GM21381 (cell line): ENCODE data around the gene LIX1.
A peak's percentile ranks its signal among the peaks of the same experiment; 100 is the strongest.
"Not testable (repeated sequence)": the region's sequence is repeated elsewhere in the genome, so short reads cannot be mapped to it uniquely, and the experiment has no call there.

Experiments used
- ATAC-seq: cut with Tn5 transposase; IDR thresholded peaks from one replicate; pipeline ENCODE4 v1.9.1; 2021; ENCODE audit warnings: mild to moderate bottlenecking, moderate library complexity; ENCODE audit not compliant: unreplicated experiment

The LIX1 gene

GRCh38 chr5:97142521-97143254 is at the start of gene LIX1:
Gene LIX1, minus strand, starts transcription at chr5:97142611. Its CDS starts 35 bp downstream, at chr5:97142576.
- peak; percentile 90 for ATAC-seq

- no peak for ATAC-seq
Measured at GRCh38 chr5:97191893-97192292, 49.5 kb upstream of the LIX1 start.

DNA sequence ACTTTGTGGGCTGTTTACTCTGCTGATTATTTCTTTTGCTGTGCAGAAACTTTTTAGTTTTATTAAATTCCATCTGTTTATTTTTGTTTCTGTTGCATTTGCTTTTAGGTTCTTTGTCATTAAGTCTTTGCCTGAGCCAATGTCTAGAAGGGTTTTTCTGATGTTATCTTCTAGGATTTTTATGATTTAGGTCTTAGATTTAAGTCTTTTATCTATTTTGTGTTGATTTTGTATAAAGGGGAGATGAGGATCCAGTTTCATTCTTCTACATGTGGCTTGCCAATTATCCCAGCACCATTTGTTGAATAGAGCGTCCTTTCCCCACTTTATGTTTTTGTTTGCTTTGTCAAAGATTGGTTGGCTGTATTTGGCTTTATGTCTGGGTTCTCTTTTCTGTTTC is 47.1 kb upstream of the LIX1 start:
- ATAC-seq = not testable (repeated sequence)

GRCh38 chr5:97183930-97184213 is 41.5 kb upstream of the LIX1 start:
- ATAC-seq = no peak

- peak; percentile 85 for ATAC-seq
Measured at GRCh38 chr5:97183100-97183929, 40.9 kb upstream of the LIX1 start, which contains the start of gene RIOK2. Gene RIOK2, minus strand, starts transcription at chr5:97183247. Its CDS starts 56 bp downstream, at chr5:97183191.

DNA sequence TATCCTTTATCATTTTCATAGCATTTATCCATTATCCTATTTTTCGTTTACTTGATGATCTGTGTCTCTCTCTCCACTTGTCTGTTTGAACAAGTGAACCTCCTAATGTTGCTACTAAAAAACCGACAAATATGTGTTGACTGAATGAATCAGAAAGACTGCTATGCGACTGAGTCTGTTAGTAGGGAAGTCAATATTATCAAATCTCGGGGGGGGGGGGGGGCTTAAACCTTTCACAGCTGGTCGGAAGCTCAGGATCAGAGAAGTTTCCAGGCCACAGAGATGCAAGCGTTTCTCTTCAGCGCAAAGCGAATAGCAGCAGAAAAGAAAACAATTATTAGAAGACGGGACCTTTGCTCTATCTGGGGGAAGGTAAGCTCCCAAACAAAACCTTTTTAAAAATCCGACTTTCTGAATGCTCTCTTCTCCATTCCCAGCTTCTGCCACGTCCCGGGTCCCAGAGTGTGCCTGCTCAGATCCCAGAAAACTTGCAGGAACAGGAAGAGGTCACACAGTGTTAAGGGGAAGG is 40.2 kb upstream of the LIX1 start:
- no peak for ATAC-seq

DNA sequence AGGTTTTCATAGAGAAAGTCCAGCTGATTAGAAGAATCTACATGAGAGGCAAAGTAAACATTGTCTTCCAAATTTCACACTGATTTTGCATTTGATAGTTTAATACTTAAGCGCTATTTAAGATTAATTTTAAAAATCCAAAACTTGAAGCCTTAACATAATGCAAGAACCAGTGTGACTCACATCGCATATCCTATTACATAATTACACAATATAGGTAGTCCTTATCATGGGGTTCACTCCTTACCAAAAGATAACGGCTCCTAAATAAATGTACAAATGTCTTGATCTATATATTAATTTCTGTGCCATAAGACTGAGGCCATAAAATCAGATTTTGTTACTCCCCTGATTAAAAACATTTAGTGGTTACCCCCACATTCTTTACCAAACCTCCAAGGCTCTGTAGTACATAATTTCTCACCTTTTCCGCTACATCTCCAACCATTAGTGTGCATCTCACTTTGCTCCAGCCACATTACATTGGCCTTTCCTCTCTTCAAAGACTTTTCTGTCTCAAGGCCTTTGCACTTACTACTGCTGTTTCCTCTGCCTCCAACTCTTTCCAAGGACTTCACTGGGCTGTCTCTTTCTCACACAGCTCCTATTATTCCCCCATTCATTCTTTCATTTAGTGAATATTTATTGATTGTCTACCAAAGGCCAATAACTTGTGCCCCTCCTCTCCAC is 39.6 kb upstream of the LIX1 start:
- no peak for ATAC-seq

DNA sequence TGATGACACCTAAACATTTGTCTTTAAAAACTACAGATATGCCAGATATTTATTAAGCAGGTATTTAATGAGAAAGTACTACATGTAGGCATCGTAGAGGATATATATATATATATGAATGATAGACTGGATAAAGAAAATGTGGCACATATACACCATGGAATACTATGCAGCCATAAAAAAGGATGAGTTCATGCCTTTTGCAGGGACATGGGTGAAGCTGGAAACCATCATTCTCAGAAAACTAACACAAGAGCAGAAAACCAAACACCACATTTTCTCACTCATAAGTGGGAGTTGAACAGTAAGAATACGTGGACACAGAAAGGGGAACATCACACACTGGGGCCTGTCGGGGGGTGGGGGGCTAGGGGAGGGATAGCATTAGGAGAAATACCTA is 37.0 kb upstream of the LIX1 start:
- ATAC-seq = not testable (repeated sequence)

- ATAC-seq = no peak
Measured at GRCh38 chr5:97172227-97172626, 29.8 kb upstream of the LIX1 start.

DNA sequence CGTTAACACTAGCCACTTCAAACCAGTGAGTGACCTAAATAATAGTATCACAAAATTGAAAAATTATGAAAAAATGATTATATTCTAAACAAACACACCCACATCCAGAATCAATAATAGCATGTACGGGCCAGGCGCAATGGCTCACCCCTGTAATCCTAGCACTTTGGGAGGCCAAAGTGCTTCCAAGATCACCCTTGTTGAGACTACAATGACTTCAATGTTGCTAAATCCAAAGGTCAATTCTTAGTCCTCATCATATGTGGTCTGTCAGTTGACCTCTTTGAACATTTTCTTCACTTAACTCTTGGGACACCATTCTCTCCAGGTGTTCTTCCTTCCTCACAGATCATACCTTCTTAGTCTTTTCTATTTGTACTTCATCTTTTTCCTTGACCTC is 29.3 kb upstream of the LIX1 start:
- ATAC-seq = no peak

DNA sequence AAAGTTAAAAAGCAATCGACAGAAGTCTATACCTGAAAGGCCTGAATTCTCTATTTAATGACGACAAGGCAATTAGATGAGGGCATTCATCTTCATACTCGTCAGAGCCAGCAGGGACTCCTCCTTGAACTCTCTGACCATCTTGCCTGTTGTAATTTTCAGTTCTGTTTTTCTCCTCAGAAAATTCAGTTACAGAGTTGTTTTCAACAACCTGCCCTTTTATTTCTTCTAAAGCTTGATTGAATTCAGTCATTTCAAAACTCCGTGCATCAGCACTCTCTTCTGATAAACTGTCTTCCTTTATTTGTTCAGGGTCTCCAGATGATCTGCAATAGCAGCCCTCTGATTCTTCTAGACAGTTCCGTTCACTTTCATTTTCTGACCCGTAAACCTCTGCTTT is 25.0 kb upstream of the LIX1 start:
- ATAC-seq = peak; percentile 70

- ATAC-seq = no peak
Measured at GRCh38 chr5:97165726-97166125, 23.3 kb upstream of the LIX1 start.

DNA sequence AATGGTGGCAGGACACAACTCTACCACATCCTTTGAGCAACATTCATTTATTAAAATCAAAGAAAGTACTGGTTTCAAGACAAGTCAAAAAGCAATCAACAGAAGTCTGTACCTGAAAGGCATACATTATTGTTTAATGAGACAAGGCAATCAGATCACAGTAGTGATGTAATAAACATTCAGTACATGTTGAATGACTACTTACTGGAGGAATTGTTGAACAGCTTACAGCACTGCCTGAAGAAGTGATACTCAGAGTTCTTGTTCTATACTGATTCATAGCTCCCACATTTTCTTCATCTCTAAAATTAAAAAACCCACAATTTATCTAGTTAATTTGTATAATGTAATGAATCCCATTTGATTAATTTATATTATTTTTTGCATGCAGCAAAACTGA is 22.4 kb upstream of the LIX1 start:
- no peak for ATAC-seq

DNA sequence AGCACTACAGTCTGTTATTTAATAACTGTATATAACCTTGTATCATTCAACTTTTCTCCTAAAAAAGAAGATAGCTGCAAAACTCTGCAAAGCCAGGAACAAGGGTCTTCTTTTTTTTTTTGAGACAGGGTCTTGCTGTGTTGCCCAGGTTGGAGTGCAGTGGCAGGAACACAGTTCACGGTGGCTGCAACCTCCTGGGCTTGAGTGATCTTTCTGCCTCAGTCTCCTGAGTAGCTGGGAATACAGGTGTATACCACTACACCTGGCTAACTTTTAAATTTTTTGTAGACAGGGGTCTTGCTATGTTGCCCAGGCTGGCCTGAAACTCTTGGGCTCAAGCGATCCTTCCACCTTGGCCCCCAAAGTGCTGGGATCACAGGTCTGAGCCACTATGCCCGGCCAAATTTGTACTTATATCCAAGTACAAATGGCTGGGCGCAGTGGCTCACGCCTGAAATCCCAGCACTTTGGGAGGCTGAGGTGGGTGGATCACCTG is 21.4 kb upstream of the LIX1 start:
- ATAC-seq = no peak

- ATAC-seq = no peak
Measured at GRCh38 chr5:97163360-97163764, 21.0 kb upstream of the LIX1 start.

DNA sequence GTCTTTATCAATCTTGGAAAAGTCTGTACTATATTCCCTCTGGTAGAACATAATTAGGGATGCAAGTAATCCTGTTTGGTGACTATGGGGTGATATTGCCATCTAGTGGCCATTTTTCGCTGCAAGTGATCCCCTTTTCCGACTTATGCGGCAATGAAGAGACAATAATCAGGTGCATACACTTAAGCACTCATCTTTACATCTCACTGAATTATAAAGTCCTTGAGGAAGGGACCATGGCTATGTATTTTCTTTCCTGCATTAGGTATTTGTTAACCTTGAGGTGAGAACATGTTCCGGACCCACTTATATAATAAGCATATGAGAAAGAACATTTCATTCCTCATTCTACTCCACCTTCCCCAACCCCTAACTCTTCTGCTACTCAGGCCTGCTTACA is 19.6 kb upstream of the LIX1 start:
- no peak for ATAC-seq

GRCh38 chr5:97157689-97158088 is 15.3 kb upstream of the LIX1 start:
- no peak for ATAC-seq

DNA sequence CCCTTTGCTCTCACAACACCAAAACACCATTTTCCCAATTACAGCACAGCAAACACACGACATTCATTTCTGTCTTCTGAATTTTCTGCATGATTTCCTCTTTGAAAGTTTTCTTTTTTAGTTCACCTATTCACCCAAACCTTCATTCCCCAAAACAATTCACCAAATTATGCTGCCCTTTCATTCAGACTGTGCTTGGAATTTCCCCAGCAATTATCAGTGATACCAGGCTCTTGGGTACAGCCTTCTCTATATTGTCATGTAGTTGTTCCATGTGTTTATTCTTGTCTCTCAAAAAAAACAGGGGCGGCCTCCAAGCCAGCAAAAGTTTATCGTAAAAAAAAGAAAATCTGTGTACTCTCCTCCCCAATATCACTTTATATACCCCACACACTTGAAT is 9.0 kb upstream of the LIX1 start:
- ATAC-seq = no peak

DNA sequence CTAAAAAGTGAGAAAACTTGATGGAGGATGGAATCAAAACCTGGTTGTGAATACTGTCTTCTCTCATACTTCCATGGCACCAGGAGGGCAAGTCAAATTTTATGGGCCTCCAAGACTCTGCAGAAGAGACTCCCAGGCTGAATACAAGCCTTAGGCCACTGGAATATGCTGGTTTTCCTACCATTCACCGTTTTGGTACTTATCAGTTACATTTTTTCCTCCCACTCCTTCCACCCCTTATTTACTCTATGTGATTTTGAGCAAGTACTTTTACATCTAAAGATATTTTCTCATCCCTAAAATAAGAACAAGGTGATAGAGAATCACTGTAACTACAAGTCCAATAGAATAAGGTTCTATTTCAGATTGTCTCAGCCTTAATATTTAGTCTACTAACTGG is 8.0 kb upstream of the LIX1 start:
- no peak for ATAC-seq

- no peak for ATAC-seq
Measured at GRCh38 chr5:97149709-97150108, 7.3 kb upstream of the LIX1 start.

DNA sequence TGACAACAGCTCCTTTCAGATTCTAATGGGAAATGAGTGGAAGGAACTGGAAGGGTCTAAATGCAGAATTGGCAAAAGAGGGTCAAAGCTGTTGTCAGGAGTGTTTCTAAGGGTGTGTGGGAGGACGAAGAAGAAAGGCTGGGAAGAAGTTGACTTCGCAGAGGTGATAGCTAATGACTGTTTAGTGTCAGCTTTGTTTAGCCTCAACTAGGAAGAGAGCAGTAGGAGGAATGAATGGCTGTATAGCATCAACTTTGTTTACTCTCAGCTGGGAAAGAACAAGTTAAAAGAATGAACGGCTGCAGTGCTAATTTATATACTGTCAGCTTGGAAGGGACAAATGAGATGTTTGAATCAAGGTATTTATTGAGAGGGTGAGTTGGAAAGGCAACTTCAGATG is 5.9 kb upstream of the LIX1 start:
- ATAC-seq = no peak
